ENCODE data around the gene MTARC2.

MTARC2 gene

DNA sequence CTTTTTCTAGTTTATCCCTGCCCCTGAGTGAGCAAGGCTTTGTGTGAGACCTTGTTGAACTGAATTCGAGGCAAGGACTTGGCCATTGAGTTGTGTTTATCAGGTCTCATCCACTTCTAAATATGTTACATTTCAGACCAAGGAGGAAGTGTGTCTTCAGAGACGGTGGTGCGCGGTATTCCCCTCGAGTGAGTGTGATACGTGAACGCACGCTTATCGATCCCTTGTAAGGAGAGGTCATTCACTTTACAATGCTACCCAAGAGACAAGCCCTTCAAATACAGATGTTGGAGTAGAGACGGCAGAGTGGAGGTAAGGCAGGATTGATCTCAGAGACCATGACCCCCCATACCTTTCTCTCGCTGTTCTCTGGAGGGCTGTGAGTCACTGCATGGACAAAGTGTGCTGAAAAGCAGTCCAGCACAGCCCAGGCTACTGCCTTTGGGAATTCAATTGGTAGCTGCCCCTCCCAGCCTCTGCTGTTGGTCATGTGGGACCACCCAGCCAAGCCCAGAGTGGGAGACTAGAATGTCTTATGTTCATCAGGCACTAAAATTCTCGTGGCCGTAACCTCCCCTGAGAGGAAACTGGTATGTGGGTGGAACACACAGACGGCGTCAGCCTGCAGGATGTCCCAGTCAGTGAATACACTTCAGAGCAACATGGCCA, 22.3 kb downstream of the MTARC2 start:
- DNase-seq (ENCODE audit: low read depth) = no peak

DNA sequence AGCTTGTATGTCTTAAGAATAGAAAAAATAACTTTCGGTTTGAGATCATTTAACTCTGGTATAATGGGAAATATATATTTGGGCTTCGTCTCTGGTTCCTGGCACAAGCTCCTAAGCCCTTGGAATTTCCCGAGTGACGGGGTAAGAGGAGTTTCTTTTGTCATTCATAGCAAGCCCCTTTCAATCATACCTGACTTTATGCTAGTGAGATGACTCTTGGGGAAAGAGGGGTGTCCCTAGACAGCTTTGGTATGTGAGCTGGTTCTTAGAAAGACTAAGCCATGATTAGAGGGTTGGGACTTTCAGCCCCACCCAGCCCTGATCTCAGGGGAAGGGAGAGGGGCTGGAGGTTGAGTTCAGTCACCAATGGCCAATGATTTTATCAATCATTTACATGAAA, 24.7 kb downstream of the MTARC2 start:
- no peak for DNase-seq (ENCODE audit: low read depth)

DNA sequence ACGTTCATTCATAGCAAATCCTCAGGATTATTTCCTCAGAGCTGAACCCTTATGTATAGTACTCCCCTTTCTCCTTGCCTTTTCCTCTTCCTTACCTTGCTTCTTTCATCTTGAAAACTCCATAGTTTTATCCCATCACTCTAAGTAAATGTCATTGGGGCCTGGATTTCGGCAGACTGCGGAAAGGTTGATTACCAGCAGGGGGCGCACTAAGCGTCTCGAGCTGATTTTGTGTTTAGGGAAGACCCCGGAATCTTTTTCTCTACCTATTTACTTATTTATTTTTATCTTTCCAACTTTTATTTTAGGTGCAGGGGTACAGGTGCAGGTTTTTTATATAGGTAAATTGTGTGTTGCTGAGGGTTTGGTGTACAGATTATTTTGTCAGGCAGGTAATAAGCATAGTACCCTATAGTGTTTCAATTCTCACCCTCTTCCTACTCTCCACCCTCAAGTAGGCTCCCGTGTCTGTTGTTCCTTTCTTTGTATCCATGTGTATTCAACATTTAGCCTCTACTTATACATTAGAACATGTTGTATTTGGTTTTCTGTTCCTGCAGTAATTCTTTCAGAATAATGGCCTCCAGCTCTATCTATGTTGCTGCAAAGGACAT, 27.2 kb downstream of the MTARC2 start:
- DNase-seq (ENCODE audit: low read depth) = no peak

DNA sequence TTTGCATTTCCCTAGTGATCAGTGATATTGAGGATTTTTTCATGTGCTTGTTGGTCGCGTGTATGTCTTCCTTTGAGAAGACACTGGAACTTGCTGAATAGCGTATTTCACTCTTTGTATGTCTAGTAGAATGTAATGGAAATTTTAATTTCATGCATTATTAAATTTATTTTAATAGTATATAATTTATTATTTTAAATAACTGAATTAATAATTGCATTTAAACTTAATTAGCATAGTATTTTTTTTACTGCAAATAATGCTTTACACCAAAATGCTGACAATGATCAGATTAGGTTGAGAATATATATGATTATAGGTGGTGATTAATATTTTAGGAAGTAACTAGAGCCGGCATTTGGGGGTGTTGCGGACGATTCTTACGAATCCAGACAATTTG, 28.1 kb downstream of the MTARC2 start:
- DNase-seq (ENCODE audit: low read depth) = no peak

DNA sequence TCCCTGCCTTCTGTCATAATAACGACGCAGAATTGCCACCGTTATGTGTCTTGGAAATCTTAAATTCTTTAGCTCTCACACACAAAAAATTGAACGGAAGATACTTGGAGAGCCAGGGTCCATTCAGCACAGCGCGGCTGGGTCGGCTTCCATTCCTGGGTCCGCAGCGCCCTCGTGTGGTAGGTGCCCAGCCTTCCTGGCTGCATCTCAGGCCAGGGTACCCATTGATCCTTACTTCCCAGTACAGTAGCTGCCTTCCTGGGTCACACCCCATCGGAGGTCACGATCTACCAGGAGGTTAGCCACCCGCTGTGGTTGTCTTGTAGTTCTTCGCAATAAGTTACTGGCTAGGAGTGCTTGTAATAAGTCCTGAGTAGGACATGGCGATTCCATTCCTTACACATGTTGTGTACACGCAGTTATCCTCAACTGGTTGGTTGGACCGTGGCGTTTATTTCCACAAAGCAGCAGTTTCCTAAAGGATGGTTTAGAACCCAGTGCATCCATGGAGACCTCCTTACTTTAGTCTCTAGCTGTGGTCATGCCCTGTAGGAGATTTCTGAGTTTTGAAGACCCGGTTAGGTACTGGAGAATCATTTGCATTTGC, 28.7 kb downstream of the MTARC2 start:
- DNase-seq (ENCODE audit: low read depth) = peak; percentile 53

DNA sequence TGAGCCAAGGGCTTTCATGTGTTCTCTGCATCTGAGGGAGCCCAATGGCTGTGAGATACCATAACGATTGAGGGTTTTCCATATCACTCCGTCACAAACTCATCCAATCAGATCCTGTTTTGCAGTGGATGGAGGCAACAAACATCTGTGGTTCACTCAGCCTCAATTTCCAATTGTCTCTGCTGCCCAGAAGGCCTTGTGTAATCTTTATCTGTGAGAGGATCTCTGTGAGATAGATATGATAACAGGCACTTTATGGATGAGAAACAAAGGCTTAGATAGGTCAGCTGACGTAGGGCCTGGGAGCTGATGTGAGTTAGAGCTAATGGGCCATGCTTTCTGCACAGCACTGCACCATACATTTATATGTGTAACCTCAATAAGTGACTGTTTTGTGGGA, 35.3 kb downstream of the MTARC2 start:
- no peak for DNase-seq (ENCODE audit: low read depth)

DNA sequence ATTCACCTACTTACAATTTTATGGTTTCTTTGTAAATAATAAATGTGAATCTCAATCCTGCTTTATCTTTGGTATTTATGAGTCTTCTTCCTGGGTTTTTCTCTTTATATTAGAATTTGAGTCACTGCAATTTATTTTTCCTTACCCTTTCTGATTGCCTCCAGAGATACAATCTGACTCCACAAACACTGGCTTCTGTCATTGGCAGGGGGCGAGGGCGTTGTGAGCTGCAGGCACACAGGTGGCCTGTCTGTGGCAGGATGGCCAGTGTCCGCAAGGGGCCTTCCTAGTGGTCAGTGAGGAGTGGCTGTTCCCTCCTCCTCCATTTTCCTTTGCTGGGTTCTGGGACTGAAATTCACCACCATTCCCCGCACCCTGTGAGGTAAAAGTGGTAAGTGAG, 36.6 kb downstream of the MTARC2 start:
- no peak for DNase-seq (ENCODE audit: low read depth)

DNA sequence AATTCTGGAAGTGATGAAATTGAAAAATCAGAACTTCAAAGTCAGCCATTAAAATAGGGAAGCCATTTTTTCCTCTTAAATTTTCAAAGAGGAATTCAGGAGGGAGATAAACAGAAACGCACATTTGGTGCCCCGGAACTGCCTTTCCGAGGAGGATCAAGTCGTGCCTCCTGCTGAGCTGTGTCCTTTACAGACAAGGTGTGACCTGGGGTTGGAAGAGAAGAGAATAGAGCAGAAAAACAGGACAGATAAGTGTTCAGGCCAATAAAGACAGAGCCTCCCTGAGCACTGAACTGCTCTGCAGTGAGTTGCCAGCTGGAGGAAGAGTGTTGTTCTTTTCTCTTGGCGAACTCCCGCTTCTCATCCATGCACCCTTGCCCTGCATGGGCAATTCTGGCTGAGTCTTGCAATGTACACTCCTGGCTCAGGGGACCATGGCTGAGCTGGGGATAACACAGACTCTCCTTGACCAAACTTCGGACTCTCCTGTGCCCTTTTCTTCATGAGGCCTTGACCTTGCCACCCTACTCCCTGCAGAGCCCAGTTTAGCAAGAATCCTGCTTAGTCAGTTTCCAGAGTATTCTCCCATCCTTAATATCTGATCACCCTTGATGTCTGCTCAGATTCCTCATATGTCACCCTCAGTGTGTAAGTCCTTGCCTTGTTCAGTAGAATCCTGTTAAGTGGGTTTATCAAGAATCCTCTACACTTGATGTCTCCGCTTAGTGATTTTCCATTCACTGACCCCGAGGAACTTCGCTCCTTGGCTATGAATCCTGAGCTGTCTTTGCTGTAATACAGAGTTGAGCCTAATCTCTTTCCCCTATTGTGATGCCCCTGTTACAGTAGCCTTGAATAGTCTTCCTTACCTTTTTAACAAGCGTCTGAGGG, 37.3 kb downstream of the MTARC2 start:
- DNase-seq (ENCODE audit: low read depth) = no peak

DNA sequence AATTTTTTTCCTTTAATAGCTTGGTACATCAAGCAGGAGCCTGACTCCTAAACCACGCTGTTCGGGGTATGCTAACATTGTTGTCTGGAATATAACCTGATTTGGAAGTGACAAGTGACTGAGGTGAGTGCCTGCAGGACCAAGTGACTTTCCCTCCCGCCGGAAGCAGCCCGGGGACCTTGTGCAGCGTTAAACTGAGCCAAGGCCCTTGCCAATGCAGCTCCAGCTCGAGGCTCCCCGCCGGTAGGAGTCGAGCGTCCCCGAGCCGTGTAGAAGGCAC, 37.9 kb downstream of the MTARC2 start:
- DNase-seq (ENCODE audit: low read depth) = no peak

DNA sequence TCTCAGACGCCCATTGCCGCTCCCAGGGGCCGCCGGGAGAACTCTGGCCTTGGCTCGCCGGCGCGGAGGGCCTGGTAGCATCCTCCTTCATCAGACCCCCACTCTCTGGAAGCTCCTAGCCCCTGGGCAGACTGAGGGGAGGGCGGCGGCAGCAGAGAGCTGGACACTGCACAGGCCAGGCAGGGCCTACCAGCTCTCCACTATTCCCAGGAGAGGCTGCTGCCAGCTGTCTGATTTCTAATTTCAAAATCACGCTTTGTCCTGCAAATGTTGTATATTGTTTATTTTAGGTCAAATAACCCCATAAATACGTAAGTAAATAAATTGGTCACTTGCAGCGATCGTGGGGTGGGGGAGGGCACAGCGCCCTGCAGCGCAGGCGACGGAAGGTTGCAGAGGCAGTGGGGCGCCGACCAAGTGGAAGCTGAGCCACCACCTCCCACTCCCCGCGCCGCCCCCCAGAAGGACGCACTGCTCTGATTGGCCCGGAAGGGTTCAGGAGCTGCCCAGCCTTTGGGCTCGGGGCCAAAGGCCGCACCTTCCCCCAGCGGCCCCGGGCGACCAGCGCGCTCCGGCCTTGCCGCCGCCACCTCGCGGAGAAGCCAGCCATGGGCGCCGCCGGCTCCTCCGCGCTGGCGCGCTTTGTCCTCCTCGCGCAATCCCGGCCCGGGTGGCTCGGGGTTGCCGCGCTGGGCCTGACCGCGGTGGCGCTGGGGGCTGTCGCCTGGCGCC, 38.4 kb downstream of the MTARC2 start, which contains the start of gene MTARC1:
TSS of gene MTARC1 (plus strand) at position 577 of the 732 bp plus-strand sequence. CDS start at position 609, 32 bp downstream.
- peak; percentile 51 for DNase-seq (ENCODE audit: low read depth)

DNA sequence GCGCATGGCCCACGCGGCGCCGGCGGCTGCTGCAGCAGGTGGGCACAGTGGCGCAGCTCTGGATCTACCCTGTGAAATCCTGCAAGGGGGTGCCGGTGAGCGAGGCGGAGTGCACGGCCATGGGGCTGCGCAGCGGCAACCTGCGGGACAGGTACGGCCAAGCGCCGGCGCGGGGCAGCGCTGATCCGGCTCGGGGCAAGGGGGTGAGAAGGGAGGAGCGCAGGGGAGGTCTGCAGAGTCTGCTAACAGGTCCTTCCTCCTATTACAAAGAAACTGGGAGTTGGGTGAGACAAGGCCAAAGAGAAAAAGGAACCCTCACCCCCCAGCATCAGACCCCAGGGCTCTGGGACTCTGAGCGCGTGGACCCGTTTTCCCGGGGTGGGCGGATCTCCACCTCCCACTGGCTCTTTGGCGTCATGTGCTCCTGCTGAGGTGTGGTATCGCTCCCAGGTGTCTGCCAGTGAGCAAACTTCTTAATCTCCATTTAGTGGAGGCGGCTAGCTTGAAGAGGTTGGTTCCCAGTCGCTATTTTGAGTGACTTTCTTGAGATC, 39.0 kb downstream of the MTARC2 start:
- no peak for DNase-seq (ENCODE audit: low read depth)

DNA sequence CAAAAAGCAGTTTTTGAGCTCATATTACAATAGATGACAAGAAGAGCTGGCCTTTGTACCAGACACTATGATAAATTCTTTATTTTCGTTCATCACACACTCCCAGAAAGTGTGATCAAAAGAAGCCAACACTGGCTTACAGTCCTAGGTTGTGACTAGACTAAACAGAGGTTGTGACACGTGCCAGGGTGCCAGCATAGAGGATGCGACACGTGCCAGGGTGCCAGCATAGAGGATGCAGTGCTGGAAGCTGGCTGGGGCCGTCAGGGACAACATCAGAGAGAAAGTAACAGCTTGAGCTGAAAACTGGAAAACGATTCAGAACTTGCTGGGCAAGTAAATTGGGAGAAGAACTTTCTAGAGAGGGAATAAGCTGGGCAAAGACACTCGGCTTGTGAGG, 40.8 kb downstream of the MTARC2 start:
- no peak for DNase-seq (ENCODE audit: low read depth)

DNA sequence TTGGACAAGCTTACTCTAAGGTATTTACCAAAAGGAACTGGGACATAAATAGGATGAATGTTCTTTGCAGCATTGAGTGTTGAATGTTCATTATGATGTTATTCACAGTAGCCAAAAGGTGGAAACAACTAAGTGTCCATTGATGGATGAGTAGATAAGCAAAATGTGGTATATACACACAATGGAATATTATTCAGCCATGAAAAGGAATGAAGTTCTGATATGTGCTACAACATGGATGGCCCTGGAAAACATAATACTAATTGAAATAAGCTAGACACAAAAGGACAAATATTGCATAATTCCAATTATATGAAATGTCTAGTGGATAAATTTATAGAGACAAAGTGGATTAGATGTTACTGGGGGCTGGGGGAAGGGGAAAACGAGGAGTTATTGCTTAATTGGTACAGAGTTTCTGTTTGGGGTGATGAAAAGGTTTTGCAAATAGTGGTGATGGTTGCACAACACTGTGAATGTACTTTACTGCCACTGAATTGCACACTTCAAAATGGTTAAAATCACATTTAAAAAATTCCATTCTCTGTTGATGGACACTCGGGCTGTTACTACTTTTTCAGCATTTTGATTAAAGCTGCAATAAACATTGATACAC, 41.5 kb downstream of the MTARC2 start:
- peak; percentile 47 for DNase-seq (ENCODE audit: low read depth)

DNA sequence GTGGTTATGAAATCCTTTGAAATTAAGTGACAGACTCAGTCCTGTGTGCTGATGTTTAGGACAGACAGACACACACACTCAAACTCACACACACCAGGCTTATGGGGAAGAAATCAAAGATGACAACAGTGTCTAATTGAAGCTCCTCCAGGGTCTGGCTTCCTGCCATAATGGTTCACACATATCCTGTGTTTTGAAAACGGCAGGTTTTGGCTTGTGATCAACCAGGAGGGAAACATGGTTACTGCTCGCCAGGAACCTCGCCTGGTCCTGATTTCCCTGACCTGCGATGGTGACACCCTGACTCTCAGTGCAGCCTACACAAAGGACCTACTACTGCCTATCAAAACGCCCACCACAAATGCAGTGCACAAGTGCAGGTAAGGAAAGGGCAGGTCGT, 43.2 kb downstream of the MTARC2 start:
- DNase-seq (ENCODE audit: low read depth) = no peak

DNA sequence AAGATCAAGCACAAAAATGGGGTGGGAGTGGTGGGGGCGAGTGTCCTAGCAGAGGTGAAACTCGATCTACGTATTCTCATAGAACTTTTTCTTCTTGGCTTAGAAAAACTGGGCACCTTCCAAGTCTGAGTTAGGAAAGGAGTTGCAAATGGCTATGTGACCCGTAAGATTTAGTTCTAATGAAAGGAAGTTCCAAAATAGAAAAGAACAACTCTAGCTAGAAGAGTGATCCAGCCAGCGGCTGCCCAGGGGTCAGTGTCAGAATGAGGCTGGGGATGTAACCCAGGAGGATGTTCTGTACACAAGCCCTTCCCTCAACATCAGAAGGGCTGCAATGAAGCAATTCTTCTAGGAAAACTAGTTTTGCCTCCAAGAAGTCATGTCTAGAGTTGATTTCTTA, 43.8 kb downstream of the MTARC2 start:
- DNase-seq (ENCODE audit: low read depth) = peak; percentile 38

DNA sequence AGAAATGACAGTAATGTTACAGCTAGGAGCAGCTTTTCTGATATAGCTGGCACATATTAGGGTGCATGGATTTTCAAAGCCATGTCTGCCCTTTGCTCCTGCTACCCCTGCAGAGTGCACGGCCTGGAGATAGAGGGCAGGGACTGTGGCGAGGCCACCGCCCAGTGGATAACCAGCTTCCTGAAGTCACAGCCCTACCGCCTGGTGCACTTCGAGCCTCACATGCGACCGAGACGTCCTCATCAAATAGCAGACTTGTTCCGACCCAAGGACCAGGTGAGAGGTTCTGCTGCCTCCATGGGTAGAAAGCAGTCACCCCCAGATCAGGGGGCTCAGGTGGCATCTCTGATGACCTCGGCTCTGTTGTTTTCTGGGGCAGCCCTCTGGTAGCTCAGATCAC, 48.4 kb downstream of the MTARC2 start:
- no peak for DNase-seq (ENCODE audit: low read depth)

DNA sequence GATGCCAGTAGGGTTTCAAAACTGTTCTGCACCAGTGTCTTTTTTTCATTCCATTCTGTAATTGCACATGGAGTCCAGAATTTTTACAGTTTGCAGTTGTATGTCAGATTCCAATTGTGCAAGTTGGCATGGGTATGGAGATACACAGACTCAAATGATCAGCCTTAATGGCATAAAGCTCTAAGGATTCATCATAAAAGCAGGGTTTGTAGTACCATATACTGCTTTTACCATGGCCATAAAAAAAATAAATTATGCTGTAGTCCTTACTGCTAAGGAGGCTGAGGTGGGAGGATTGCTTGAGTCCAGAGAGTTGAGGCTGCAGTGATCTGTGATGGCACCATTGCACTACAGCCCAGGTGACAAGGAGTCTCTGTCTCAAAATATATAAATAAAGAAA, 48.9 kb downstream of the MTARC2 start:
- no peak for DNase-seq (ENCODE audit: low read depth)

DNA sequence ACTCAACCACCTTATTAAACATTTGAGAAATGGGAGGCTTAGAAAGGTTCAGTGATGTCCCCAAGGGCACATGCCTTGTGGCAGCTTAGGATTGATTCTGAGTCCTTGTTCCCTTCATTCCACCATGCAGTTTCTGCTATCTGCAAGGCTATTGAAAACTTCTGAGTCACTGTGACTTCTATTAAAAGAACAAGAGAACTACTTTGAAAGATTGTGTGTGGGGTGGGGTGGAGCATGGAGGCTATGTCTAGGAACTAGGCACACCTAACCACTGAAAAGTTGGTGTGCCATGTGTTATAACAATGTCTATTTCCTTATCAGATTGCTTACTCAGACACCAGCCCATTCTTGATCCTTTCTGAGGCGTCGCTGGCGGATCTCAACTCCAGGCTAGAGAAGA, 49.4 kb downstream of the MTARC2 start:
- DNase-seq (ENCODE audit: low read depth) = no peak

DNA sequence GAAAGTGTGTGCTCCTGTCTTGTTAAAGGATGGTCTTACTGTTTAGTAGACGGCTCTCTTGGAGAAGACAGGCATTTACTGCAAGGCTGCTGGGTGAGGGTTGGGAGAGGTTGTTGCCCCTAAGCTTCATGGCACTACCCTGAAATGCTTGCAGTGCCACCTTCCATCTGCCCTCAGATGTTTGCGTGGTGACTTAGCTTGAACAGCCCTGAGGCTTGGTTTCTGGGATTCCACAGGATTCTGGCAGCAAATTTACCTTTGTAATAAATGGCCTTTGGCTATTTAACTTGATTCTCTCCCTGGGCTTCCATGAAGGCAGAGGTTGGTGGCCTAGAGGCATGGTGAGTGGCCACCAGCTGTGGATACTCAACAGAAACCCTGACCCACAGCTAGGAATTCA, 50.2 kb downstream of the MTARC2 start:
- no peak for DNase-seq (ENCODE audit: low read depth)

DNA sequence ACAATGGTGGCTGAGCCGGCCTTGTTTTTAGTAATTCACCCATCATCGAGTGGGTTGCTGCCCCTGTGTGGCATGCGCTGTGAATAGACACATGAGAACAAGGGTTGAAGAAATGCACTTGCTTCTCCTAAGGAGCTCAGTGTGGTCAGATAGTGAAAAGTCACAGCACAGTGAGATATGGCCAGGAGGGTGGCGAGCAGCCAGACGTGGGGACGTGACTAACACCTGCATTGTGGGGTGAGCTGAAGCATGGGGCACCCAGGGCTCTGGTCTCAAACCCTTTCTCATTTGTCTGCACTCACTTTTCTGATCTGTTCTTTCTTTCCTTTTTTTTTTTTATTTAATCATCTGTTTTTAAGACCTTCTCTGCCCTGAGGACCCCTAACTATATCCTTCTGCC, 52.1 kb downstream of the MTARC2 start:
- DNase-seq (ENCODE audit: low read depth) = no peak

DNA sequence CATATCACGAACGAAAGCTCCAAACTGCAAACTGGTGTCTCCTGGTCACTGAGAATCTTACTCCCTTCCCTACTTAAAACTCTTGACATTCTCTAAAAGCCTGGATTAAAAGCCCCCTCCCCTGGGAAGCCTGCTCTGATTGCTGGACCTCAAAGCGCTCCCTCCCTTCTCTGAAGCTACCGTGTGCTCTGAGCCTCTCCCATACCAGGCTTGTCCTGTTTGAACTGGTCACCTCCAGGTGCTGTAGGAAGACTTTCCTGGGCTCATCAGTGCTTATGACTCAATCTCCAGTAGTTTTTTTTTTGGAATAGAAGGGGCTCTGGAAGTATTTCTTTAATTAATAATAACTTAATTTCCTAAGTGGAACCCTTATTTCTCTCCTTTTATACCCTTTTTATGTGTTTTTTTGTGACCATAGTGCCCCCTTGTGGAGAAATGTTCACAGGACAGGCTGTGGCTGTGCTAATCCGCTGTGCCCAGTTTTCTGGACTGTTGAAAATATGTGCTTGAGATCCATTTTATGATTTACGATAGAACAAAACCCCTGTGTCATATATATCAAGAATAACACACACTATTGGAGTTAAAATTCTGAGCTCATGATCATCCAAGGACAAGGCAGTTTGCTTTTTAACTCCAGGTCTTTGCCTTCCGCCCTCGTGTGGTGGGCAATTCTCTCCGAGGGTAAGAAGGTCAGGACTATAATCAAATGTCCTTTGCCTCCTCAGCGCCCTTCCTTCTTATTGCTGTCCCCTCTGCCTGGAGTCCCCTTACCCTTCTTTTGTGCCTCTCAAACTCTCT, 55.5 kb downstream of the MTARC2 start:
- DNase-seq (ENCODE audit: low read depth) = peak; percentile 21

Measured in fibroblast of gingiva (primary cell).